GM18861 (cell line): ENCODE measurements around the gene SLC6A17.

ENCODE experiments used
- ATAC-seq: cut with Tn5 transposase; IDR thresholded peaks from one replicate; pipeline ENCODE4 v1.9.1; 2021; ENCODE audit not compliant: unreplicated experiment

SLC6A17 gene

DNA sequence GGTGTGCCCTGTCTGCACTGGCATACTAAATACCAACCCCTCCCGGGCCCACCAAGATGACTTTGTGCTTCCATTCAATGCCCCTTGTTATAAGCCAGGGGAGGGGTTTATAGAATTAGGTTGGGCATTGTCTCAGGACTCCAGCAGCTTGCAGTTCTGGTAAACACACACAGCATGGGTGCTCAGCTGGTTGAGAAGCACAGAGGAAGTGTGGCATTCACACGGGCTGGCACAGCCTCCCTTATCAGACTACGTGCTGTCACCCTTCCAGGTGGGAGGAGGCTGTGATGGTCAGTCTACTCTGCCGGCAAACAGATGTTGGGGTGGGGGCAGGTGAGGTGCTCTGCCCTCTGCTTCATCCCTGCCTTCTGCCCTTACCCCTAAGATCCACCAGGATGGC is 15.0 kb upstream of the SLC6A17 start:
- no peak for ATAC-seq

DNA sequence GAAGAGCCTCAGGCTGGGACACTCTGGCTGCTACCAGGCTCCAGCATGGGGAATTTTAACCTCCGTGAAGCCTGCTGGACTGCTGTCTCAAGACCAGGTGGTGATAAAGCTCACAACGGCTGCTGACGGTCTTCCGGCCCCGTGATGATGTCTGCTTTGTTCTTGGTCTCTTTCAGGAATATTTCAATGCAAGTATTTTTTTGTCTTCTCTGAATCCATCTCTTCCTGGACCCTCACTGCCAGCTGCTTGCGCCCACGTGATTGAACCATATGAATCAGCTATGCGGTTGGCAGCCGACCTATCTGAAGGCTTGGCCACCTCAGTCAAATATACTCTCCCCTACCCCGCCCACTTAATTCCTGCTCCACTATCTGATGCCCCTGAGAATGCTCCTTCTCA is 14.6 kb upstream of the SLC6A17 start:
- no peak for ATAC-seq

DNA sequence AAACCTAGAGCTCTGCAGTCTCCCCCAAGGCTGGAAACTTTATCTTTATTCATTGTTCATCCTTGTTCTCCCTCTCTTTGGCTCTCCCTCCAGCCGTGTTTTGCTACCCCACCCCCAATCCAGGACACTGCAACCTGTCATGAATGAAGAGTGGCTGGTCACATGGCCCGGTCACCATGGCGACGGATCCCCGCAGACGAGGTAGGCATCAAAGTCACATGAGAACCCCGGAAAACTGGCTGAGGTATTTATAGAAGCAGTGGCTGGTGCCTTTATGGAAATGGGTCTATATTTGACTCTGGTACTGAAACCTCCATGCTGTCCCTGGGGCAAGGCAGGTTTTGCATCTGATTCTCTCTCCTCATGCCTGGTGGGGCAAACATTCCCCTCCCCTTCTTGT is 13.4 kb upstream of the SLC6A17 start:
- no peak for ATAC-seq

- no peak for ATAC-seq
These were observed 11.3 kb upstream of the SLC6A17 start for GRCh38 chr1:110138956-110139355.

- ATAC-seq = no peak
These were observed 5.9 kb upstream of the SLC6A17 start for GRCh38 chr1:110144366-110144765.

GRCh38 chr1:110148961-110149360 is 1.3 kb upstream of the SLC6A17 start:
- no peak for ATAC-seq

DNA sequence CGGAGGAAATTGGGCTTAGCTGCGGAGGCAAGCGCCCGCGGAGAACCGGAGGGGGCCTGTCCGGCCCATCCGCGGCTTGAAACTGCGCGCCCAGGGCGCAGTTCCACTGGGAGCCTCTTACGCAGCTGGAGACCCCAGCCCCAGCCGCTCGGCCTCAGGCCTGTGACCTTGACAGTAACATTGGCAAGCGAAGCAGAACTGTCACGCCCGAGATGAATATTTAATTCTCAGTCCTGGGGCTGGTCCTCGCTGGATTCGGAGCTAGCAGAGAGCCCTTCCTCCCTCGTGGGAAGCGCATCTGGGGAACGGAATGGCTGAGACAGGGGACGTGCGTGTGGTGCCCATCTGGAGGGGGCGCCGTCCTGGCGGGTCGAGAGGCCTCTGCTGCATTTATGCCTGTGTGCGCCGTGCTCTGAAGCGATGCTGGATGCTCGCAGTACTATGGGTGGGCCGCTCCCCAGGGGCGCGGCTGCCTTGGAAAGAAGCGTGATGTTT is 928 bp downstream of the SLC6A17 start:
- no peak for ATAC-seq

DNA sequence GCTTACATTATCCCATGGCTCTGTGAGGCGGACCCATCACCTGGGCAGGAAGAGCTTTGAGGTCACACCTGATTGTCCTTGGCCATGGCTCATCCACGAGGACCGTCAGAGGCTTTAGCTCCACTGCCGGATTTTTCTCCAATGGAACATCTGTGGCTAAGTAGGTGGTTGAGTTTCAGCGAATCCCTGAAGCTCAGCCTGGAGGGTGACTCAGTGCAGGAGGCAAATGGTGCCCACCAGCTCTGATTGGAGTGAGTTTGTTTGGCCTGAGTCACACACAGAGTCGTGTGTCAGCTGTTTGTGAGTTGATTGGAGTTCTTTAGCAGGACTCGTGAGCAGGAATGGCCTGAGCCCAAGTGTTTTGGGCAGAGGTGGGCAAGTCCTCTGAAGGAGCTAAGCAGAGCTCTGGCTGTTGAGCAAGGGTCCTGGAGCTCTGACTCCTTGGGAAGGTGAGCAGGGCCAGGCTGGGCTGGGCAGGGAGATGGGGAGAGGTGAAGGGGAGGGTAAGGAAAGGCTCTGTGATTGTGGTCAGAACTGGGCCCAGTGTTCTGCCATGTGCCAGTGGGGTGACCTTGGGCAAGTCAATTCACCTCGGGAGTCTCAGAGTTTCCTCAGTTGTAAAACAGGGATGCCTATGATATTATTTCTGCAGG is 2.0 kb downstream of the SLC6A17 start:
- ATAC-seq = no peak

GRCh38 chr1:110153407-110153950 is 3.2 kb downstream of the SLC6A17 start:
- no peak for ATAC-seq

DNA sequence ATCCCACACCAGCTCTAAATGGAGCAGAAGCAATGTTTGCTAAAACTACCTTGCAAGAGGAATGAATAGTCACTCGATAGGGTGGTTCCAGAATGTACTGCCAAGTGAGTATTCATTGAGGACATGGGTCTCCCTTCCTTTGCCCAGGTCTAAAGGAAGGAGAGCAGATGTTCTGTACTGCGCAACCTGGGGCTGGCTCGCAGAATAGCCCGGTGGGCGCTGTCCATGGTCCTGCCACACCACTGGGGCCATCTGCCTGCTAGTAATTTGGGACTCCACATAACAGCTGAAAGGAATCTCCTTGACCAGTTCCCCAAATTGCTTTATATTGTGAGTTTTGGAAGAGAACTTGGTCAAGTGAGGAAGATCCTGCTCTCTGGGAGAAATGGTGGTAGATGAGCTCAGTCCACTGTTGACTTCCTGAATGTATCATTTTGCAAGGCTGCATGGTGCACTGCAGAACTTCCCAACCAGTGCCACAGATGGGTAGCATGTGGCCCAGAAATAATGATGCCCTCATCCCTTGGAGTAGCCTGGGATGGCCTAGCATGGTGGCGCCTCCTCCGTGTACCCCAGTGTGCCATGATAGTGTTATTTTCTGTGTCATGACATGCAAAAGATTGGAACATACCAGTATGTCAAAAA is 5.7 kb downstream of the SLC6A17 start:
- no peak for ATAC-seq

GRCh38 chr1:110158261-110158660 is 8.0 kb downstream of the SLC6A17 start:
- no peak for ATAC-seq

DNA sequence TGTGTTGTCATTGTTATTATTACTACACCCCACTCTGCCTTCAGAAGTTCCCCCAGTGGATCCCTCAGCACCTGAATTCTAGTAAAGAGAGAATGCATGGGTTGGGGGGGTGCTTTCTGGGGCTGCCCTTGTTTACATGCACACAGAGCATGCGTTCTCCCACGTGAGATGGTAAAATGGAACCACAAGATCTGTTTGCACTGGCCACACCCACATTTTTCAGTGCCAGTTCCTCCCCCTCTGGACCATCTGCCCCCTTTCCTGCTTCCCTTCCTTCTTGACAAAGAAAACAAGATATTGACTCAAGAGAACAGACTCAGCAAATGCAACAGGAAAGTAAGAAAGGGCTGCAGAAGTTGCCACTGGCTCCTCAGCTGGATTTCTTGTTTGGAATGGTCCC is 8.9 kb downstream of the SLC6A17 start:
- ATAC-seq = no peak

DNA sequence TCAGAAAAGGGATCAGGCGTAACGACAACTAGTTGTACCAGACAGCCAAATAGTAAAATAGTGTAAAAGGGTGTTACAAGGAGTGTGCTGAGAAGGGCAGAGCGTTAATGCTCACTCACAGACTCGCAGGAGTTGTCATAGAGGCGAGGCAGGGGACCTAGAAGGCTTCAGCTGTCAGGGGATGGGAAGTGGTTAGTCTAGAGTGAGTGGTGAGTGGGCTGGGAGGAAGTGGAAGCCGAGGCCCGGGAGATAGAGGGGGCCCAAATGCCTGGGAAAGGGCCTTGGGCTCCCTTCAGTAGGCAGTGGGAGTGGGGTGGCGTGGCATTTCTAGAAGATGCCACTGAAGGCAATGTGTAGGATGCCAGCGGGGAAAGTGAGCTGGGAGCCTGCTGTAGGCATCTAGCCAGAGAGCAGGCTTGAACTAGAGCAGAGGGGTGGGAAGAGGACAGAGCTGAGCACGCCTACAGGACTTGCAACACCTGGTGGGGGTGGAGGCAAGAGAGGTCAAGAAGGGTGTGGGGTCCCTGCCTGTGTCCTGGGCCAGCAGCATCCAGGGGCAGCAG is 10.3 kb downstream of the SLC6A17 start:
- ATAC-seq = no peak

DNA sequence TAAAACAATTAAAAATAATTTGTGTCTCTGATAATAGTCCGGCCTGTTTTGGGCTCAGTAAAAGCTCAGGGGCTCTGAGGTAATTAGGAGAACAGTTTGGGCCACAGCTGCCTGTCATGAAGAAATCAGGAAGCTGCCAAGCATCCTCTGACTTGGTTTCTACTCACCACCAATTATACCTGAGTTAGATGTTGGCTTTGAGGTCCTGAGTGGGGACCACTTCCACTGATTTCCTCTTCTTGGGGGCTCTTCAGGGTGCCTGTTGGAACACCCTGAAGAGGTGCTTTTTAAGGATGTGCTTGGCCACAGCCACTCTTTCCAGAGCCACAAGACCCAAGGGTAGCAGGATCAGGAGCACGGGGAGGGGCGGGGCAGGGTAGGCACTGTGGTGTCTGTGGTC is 10.9 kb downstream of the SLC6A17 start:
- no peak for ATAC-seq

GRCh38 chr1:110161849-110162248 is 11.6 kb downstream of the SLC6A17 start:
- no peak for ATAC-seq

- no peak for ATAC-seq
These were observed 13.3 kb downstream of the SLC6A17 start for GRCh38 chr1:110163591-110163990.

DNA sequence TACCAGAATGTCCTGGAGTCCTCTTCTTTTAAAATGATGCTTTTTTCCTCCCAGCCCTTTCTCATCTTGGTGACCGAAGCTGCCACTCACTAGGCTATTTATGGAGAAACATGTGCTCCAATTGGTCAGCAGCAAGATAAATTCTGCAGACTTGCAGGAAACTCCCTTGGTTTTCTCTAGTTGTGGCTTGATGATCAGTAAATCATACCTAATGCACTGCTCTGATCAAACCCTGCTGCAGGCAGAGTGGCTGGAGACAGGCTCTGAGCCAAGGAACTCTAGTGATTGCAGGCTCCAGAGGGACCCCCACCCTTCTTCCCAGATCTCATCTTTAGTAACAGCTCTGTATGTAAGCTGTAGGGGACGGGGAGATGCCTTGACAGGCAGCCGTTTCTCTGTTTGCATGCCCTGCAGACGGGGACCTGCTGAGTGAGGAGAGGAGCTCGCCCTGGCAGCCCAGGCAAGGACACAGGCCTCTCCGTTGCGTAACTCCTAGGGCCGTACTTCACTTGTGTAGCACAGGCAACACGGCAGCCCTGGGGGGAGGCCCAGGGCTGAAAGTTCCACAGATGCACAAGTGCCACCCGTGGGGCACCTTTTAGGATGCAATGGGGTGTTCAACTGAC is 14.5 kb downstream of the SLC6A17 start:
- no peak for ATAC-seq

- ATAC-seq = no peak
These were observed 15.5 kb downstream of the SLC6A17 start for GRCh38 chr1:110165761-110166231.

- ATAC-seq = no peak
These were observed 16.6 kb downstream of the SLC6A17 start for GRCh38 chr1:110166861-110167260.

- ATAC-seq = no peak
These were observed 20.8 kb downstream of the SLC6A17 start for GRCh38 chr1:110170766-110171733.
